Bronchial epithelial cell (primary cell): ENCODE measurements around the gene IQCB1. TPM values are rescaled to one million over a fixed set of nuclear protein-coding genes. Genes with fewer than 3 reads are reported as not detected.

ENCODE experiments used
- DNase-seq: peaks from one replicate; pipeline ENCODE4 v3.0.0-alpha.2; 2010; ENCODE audit warnings: low read depth
- FAIRE-seq: peaks from 2 replicates; lab custom pipeline; 2011; peaks lifted over from hg19 to GRCh38; lab: Jason Lieb, UNC
- H3K27me3 ChIP-seq: 2 replicates; pipeline ENCODE4 v1.5.1; 2011; ENCODE audit warnings: low read length; ENCODE audit not compliant: control insufficient read depth, insufficient read depth
- H3K36me3 ChIP-seq: 2 replicates; pipeline ENCODE4 v1.5.1; 2011; ENCODE audit warnings: low read length; ENCODE audit not compliant: control insufficient read depth, insufficient read depth
- H3K4me3 ChIP-seq: 2 replicates; pipeline ENCODE4 v1.5.1; 2011; ENCODE audit warnings: mild to moderate bottlenecking, low read depth, low read length, control low read depth
- CTCF ChIP-seq: IDR thresholded peaks from 2 replicates; pipeline ENCODE4 v1.5.1; 2011; ENCODE audit warnings: mild to moderate bottlenecking, moderate library complexity, low read length, control low read depth, inconsistent platforms; ENCODE audit not compliant: insufficient read depth, severe bottlenecking
- total RNA-seq: library from RNA; depleted of rRNA; stranded (reverse); fragments of >200 nt; gene quantifications from 2 replicates; pipeline ENCODE4 v1.2.1, GENCODE V29; 2014

IQCB1 gene
- total RNA-seq, 1 donor from 2014 or later = 34.0 TPM

GRCh38 chr3:121723485-121723884 lies 111.4 kb downstream of the IQCB1 start:
- FAIRE-seq (no peak), DNase-seq (no peak)
- Histone ChIP-seq H3K36me3 (peaks cover 23% of the 10 kb centered on the region), H3K27me3 (no peaks in the 10 kb centered on the region), H3K4me3 (no peak overlapping the region)
- no peak for TF ChIP-seq CTCF

- TF ChIP-seq CTCF = no peak
These were observed 112.4 kb downstream of the IQCB1 start for GRCh38 chr3:121722411-121722810.

GRCh38 chr3:121720163-121720562 lies 114.7 kb downstream of the IQCB1 start:
- no peak for TF ChIP-seq CTCF
- FAIRE-seq = no peak
- no peak overlapping the region for H3K4me3 ChIP-seq
- peaks cover 21% of the 10 kb centered on the region for H3K36me3 ChIP-seq
- DNase-seq = no peak
- H3K27me3 ChIP-seq = no peaks in the 10 kb centered on the region

More at GRCh38 chr3:121722411-121722810, 112.4 kb downstream of the IQCB1 start:
- Histone ChIP-seq H3K27me3 (no peaks in the 10 kb centered on the region), H3K4me3 (no peak overlapping the region), H3K36me3 (peaks cover 26% of the 10 kb centered on the region)
- no peak for DNase-seq
- FAIRE-seq = no peak

Other genes starting within 250 kb of the IQCB1 start
- not detected in 2 replicates for gene FBXO40, start 241.7 kb downstream of the IQCB1 start, total RNA-seq
- 6.3 and 10.4 TPM in 2 replicates for gene HCLS1, start 174.2 kb downstream of the IQCB1 start, total RNA-seq
- gene GOLGB1, start 85.3 kb downstream of the IQCB1 start, total RNA-seq = 30.0 and 45.2 TPM in 2 replicates
- gene EAF2, start 149 bp upstream of the IQCB1 start, total RNA-seq = 5.6 and 7.9 TPM in 2 replicates
- gene SLC15A2, start 59.3 kb upstream of the IQCB1 start, total RNA-seq = 2.6 and 2.8 TPM in 2 replicates
- 1.6 and 6.0 TPM in 2 replicates for gene ILDR1, start 187.2 kb upstream of the IQCB1 start, total RNA-seq
- 0.26 TPM in 1 of 2 replicates, not detected in the other for gene CD86, start 220.3 kb upstream of the IQCB1 start, total RNA-seq